Peyer's patch (tissue), 4 donors: Measurements from ENCODE around the gene HNRNPA2B1. TPM values are rescaled to one million over a fixed set of nuclear protein-coding genes. Genes with fewer than 3 reads are reported as not detected.
A peak's percentile ranks its signal among the peaks of the same experiment; 100 is the strongest.

Experiments used
- DNase-seq, 3 donors: peaks; one replicate each; pipeline ENCODE4 v3.0.0-alpha.2; 2017 to 2019
- H3K27ac ChIP-seq, 4 donors: fragments of 200-600 bp; sonication (generic); one replicate each; pipeline ENCODE4 v1.5.1; 2016 to 2019
- H3K27me3 ChIP-seq, 2 donors: fragments of 200-600 bp; sonication (generic); one replicate each; pipeline ENCODE4 v1.5.1; 2019
- H3K36me3 ChIP-seq, 3 donors: fragments of 200-600 bp; sonication (generic); one replicate each; pipeline ENCODE4 v1.5.1; 2016 to 2019
- H3K4me1 ChIP-seq, 4 donors: fragments of 200-600 bp; sonication (generic); one replicate each; pipeline ENCODE4 v1.5.1; 2016 to 2019
- H3K4me3 ChIP-seq, 4 donors: fragments of 200-600 bp; sonication (generic); 1 replicate in 3 of 4; 2 replicates in 1 of 4; pipeline ENCODE4 v1.5.1; 2016 to 2019; ENCODE audit warnings: mild to moderate bottlenecking in 1 of 4
- H3K9me3 ChIP-seq, 4 donors: fragments of 200-600 bp; sonication (generic); one replicate each; pipeline ENCODE4 v1.5.1; 2016 to 2019; ENCODE audit warnings: mild to moderate bottlenecking in 1 of 4
- CTCF ChIP-seq, 6 experiments: fragments of 450-650 bp in 4 of 6; fragments of 200-600 bp in 2 of 6; sonication (generic) in 1 of 6; IDR thresholded peaks; one replicate each; pipeline ENCODE4 v1.5.1; 2017 to 2019; ENCODE audit warnings: antibody characterized with exemption in 6 of 6, mild to moderate bottlenecking in 3 of 6, moderate library complexity in 1 of 6
- POLR2A ChIP-seq, 2 donors: fragments of 450-650 bp; IDR thresholded peaks; one replicate each; pipeline ENCODE4 v1.5.1; 2017; ENCODE audit warnings: antibody characterized with exemption in 2 of 2, mild to moderate bottlenecking in 2 of 2, moderate library complexity in 2 of 2
- total RNA-seq, 4 donors: library from RNA; depleted of rRNA; stranded (reverse); fragments of >200 nt; gene quantifications; one replicate each; pipeline ENCODE4 v1.1.0, GENCODE V29; 2016

Gene HNRNPA2B1
- total RNA-seq, 4 donors from 2014 or later: 184 to 526 (median 228) TPM

- H3K27ac ChIP-seq: peak overlapping the region in 1 of 4 donors; percentile 17
- no peaks in the 10 kb centered on the region for H3K36me3 ChIP-seq
- H3K4me1 ChIP-seq: peaks cover 0 to 50% (median 9%) of the 10 kb centered on the region in 4 donors
- no peaks in the 10 kb centered on the region for H3K27me3 ChIP-seq
- DNase-seq: no peak
- H3K4me3 ChIP-seq: no peak overlapping the region
- H3K9me3 ChIP-seq: no peaks in the 10 kb centered on the region
- TF ChIP-seq POLR2A (IDR thresholded peaks at IDR 0.05) (no peak), CTCF (IDR thresholded peaks at IDR 0.05) (no peak)
These were observed 41.3 kb downstream of the HNRNPA2B1 start for GRCh38 chr7:26159243-26159642.

GRCh38 chr7:26157520-26158105 is 42.9 kb downstream of the HNRNPA2B1 start:
- H3K27me3 ChIP-seq: no peaks in the 10 kb centered on the region
- H3K27ac ChIP-seq: no peak overlapping the region
- no peak for DNase-seq
- H3K4me1 ChIP-seq: peaks cover 0 to 52% (median 9%) of the 10 kb centered on the region in 4 donors
- H3K4me3 ChIP-seq: no peak overlapping the region
- H3K36me3 ChIP-seq: no peaks in the 10 kb centered on the region
- TF ChIP-seq CTCF (IDR thresholded peaks at IDR 0.05) (no peak), POLR2A (IDR thresholded peaks at IDR 0.05) (no peak)
- no peaks in the 10 kb centered on the region for H3K9me3 ChIP-seq

- no peaks in the 10 kb centered on the region for H3K9me3 ChIP-seq
- H3K36me3 ChIP-seq: no peaks in the 10 kb centered on the region
- H3K27me3 ChIP-seq: no peaks in the 10 kb centered on the region
- H3K4me1 ChIP-seq: peaks cover 0 to 52% (median 9%) of the 10 kb centered on the region in 4 donors
- DNase-seq: no peak
- H3K4me3 ChIP-seq: peak overlapping the region in 3 of 4 donors; percentile 1 to 11 (median 6)
- H3K27ac ChIP-seq: peak overlapping the region; percentile 3 to 50 (median 40)
- TF ChIP-seq CTCF (IDR thresholded peaks at IDR 0.05) (no peak), POLR2A (IDR thresholded peaks at IDR 0.05) (no peak)
These were observed 43.8 kb downstream of the HNRNPA2B1 start for GRCh38 chr7:26156451-26157420.

- H3K4me3 ChIP-seq: peak overlapping the region in 3 of 4 donors; percentile 1 to 11 (median 6)
- peak overlapping the region; percentile 30 to 54 (median 50) for H3K27ac ChIP-seq
- no peaks in the 10 kb centered on the region for H3K27me3 ChIP-seq
- no peak for TF ChIP-seq CTCF (IDR thresholded peaks at IDR 0.05)
- no peak for TF ChIP-seq POLR2A (IDR thresholded peaks at IDR 0.05)
- no peaks in the 10 kb centered on the region for H3K36me3 ChIP-seq
- DNase-seq: no peak
- no peaks in the 10 kb centered on the region for H3K9me3 ChIP-seq
- peaks cover 0 to 52% (median 9%) of the 10 kb centered on the region in 4 donors for H3K4me1 ChIP-seq
These were observed 44.8 kb downstream of the HNRNPA2B1 start for GRCh38 chr7:26155531-26156375.
